Measurements from ENCODE around the gene CNTN5.
"Not testable (repeated sequence)": the region's sequence is repeated elsewhere in the genome, so short reads cannot be mapped to it uniquely, and the experiment has no call there.

Gene CNTN5

GRCh38 chr11:99275521-99275920 lies 254.8 kb downstream of the CNTN5 start:
- H3K27me3 ChIP-seq (ENCODE audit: insufficient read depth, low read length), result no peaks in the 10 kb centered on the region
- H3K9ac ChIP-seq (ENCODE audit: low read depth, low read length), result no peak overlapping the region
- H3K4me3 ChIP-seq (ENCODE audit: low read length), result no peak overlapping the region
- H3K36me3 ChIP-seq (ENCODE audit: insufficient read depth, low read length), result no peaks in the 10 kb centered on the region
- H3K4me1 ChIP-seq (ENCODE audit: insufficient read depth, low read length), result peaks cover 4% of the 10 kb centered on the region
- H3K9me3 ChIP-seq (ENCODE audit: insufficient read depth, low read depth, low read length), result no peaks in the 10 kb centered on the region
- WGBS, result 89% methylated on average over 2 of the region's 2 CpGs
- no peak overlapping the region for H3K27ac ChIP-seq (ENCODE audit: low read depth, low read length)

- Histone ChIP-seq H3K27me3 (ENCODE audit: insufficient read depth, low read length) (no peaks in the 10 kb centered on the region), H3K9me3 (ENCODE audit: insufficient read depth, low read depth, low read length) (no peaks in the 10 kb centered on the region), H3K27ac (ENCODE audit: low read depth, low read length) (no peak overlapping the region), H3K9ac (ENCODE audit: low read depth, low read length) (no peak overlapping the region), H3K4me3 (ENCODE audit: low read length) (no peak overlapping the region), H3K36me3 (ENCODE audit: insufficient read depth, low read length) (no peaks in the 10 kb centered on the region), H3K4me1 (ENCODE audit: insufficient read depth, low read length) (no peaks in the 10 kb centered on the region)
- no CpG with 5 or more reads among the region's 1 CpG for WGBS
Observed at GRCh38 chr11:99277281-99277680, 256.5 kb downstream of the CNTN5 start.

GRCh38 chr11:99279266-99279665 lies 258.5 kb downstream of the CNTN5 start:
- no peaks in the 10 kb centered on the region for H3K36me3 ChIP-seq (ENCODE audit: insufficient read depth, low read length)
- H3K27ac ChIP-seq (ENCODE audit: low read depth, low read length), result no peak overlapping the region
- H3K9ac ChIP-seq (ENCODE audit: low read depth, low read length), result no peak overlapping the region
- H3K4me1 ChIP-seq (ENCODE audit: insufficient read depth, low read length), result no peaks in the 10 kb centered on the region
- H3K4me3 ChIP-seq (ENCODE audit: low read length), result no peak overlapping the region
- no peaks in the 10 kb centered on the region for H3K27me3 ChIP-seq (ENCODE audit: insufficient read depth, low read length)
- H3K9me3 ChIP-seq (ENCODE audit: insufficient read depth, low read depth, low read length), result no peaks in the 10 kb centered on the region

- H3K9me3 ChIP-seq (ENCODE audit: insufficient read depth, low read depth, low read length), result no peaks in the 10 kb centered on the region
- H3K27me3 ChIP-seq (ENCODE audit: insufficient read depth, low read length), result no peaks in the 10 kb centered on the region
- H3K27ac ChIP-seq (ENCODE audit: low read depth, low read length), result no peak overlapping the region
- H3K36me3 ChIP-seq (ENCODE audit: insufficient read depth, low read length), result no peaks in the 10 kb centered on the region
- 100% methylated on average over 1 of the region's 1 CpG for WGBS
- H3K9ac ChIP-seq (ENCODE audit: low read depth, low read length), result no peak overlapping the region
- no peak overlapping the region for H3K4me3 ChIP-seq (ENCODE audit: low read length)
- no peaks in the 10 kb centered on the region for H3K4me1 ChIP-seq (ENCODE audit: insufficient read depth, low read length)
Observed at GRCh38 chr11:99281331-99281730, 260.6 kb downstream of the CNTN5 start.

- H3K9ac ChIP-seq (ENCODE audit: low read depth, low read length); H3K4me1 ChIP-seq (ENCODE audit: insufficient read depth, low read length); H3K27me3 ChIP-seq (ENCODE audit: insufficient read depth, low read length); H3K9me3 ChIP-seq (ENCODE audit: insufficient read depth, low read depth, low read length); H3K4me3 ChIP-seq (ENCODE audit: low read length); H3K27ac ChIP-seq (ENCODE audit: low read depth, low read length); H3K36me3 ChIP-seq (ENCODE audit: insufficient read depth, low read length): not testable (repeated sequence)
- WGBS, result 88% methylated on average over 8 of the region's 8 CpGs
Observed at GRCh38 chr11:99297925-99298324, 277.2 kb downstream of the CNTN5 start.

- H3K27me3 ChIP-seq (ENCODE audit: insufficient read depth, low read length), result no peaks in the 10 kb centered on the region
- H3K27ac ChIP-seq (ENCODE audit: low read depth, low read length), result no peak overlapping the region
- no peaks in the 10 kb centered on the region for H3K4me1 ChIP-seq (ENCODE audit: insufficient read depth, low read length)
- no peak overlapping the region for H3K4me3 ChIP-seq (ENCODE audit: low read length)
- no peak overlapping the region for H3K9ac ChIP-seq (ENCODE audit: low read depth, low read length)
- H3K36me3 ChIP-seq (ENCODE audit: insufficient read depth, low read length), result no peaks in the 10 kb centered on the region
- H3K9me3 ChIP-seq (ENCODE audit: insufficient read depth, low read depth, low read length), result no peaks in the 10 kb centered on the region
- 99% methylated on average over 2 of the region's 3 CpGs for WGBS
Observed at GRCh38 chr11:99307510-99308088, 286.9 kb downstream of the CNTN5 start.

GRCh38 chr11:99311870-99312269 lies 291.1 kb downstream of the CNTN5 start:
- Histone ChIP-seq H3K4me3 (ENCODE audit: low read length) (no peak overlapping the region), H3K36me3 (ENCODE audit: insufficient read depth, low read length) (no peaks in the 10 kb centered on the region), H3K9ac (ENCODE audit: low read depth, low read length) (no peak overlapping the region), H3K27ac (ENCODE audit: low read depth, low read length) (no peak overlapping the region), H3K9me3 (ENCODE audit: insufficient read depth, low read depth, low read length) (no peaks in the 10 kb centered on the region), H3K27me3 (ENCODE audit: insufficient read depth, low read length) (no peaks in the 10 kb centered on the region), H3K4me1 (ENCODE audit: insufficient read depth, low read length) (no peaks in the 10 kb centered on the region)
- WGBS, result no CpG with 5 or more reads among the region's 1 CpG

- H3K4me1 ChIP-seq (ENCODE audit: insufficient read depth, low read length), result no peaks in the 10 kb centered on the region
- H3K27me3 ChIP-seq (ENCODE audit: insufficient read depth, low read length), result no peaks in the 10 kb centered on the region
- no peak overlapping the region for H3K9ac ChIP-seq (ENCODE audit: low read depth, low read length)
- 96% methylated on average over 13 of the region's 13 CpGs for WGBS
- no peaks in the 10 kb centered on the region for H3K9me3 ChIP-seq (ENCODE audit: insufficient read depth, low read depth, low read length)
- no peaks in the 10 kb centered on the region for H3K36me3 ChIP-seq (ENCODE audit: insufficient read depth, low read length)
- no peak overlapping the region for H3K4me3 ChIP-seq (ENCODE audit: low read length)
- no peak overlapping the region for H3K27ac ChIP-seq (ENCODE audit: low read depth, low read length)
Observed at GRCh38 chr11:99316776-99317520, 296.2 kb downstream of the CNTN5 start.

- Histone ChIP-seq H3K36me3 (ENCODE audit: insufficient read depth, low read length) (no peaks in the 10 kb centered on the region), H3K4me3 (ENCODE audit: low read length) (no peak overlapping the region), H3K9me3 (ENCODE audit: insufficient read depth, low read depth, low read length) (no peaks in the 10 kb centered on the region), H3K9ac (ENCODE audit: low read depth, low read length) (no peak overlapping the region), H3K4me1 (ENCODE audit: insufficient read depth, low read length) (0 out of 2 replicates have a peak, but pooled peaks cover 6% of the 10 kb centered on the region), H3K27me3 (ENCODE audit: insufficient read depth, low read length) (no peaks in the 10 kb centered on the region), H3K27ac (ENCODE audit: low read depth, low read length) (no peak overlapping the region)
- WGBS, result 88% methylated on average over 4 of the region's 4 CpGs
Observed at GRCh38 chr11:99320769-99321290, 300.1 kb downstream of the CNTN5 start.

GRCh38 chr11:99325847-99326246 lies 305.1 kb downstream of the CNTN5 start:
- WGBS, result 79% methylated on average over 6 of the region's 8 CpGs
- no peak overlapping the region for H3K27ac ChIP-seq (ENCODE audit: low read depth, low read length)
- H3K4me1 ChIP-seq (ENCODE audit: insufficient read depth, low read length), result peaks cover 14% of the 10 kb centered on the region; the same call in 1 of the 2 replicates
- H3K36me3 ChIP-seq (ENCODE audit: insufficient read depth, low read length), result no peaks in the 10 kb centered on the region
- no peaks in the 10 kb centered on the region for H3K9me3 ChIP-seq (ENCODE audit: insufficient read depth, low read depth, low read length)
- H3K27me3 ChIP-seq (ENCODE audit: insufficient read depth, low read length), result no peaks in the 10 kb centered on the region
- no peak overlapping the region for H3K4me3 ChIP-seq (ENCODE audit: low read length)
- no peak overlapping the region for H3K9ac ChIP-seq (ENCODE audit: low read depth, low read length)

GRCh38 chr11:99327066-99327465 lies 306.3 kb downstream of the CNTN5 start:
- 100% methylated on average over 1 of the region's 1 CpG for WGBS
- Histone ChIP-seq H3K36me3 (ENCODE audit: insufficient read depth, low read length) (no peaks in the 10 kb centered on the region), H3K9ac (ENCODE audit: low read depth, low read length) (no peak overlapping the region), H3K4me3 (ENCODE audit: low read length) (no peak overlapping the region), H3K4me1 (ENCODE audit: insufficient read depth, low read length) (peaks cover 14% of the 10 kb centered on the region; the same call in 1 of the 2 replicates), H3K9me3 (ENCODE audit: insufficient read depth, low read depth, low read length) (no peaks in the 10 kb centered on the region), H3K27ac (ENCODE audit: low read depth, low read length) (no peak overlapping the region), H3K27me3 (ENCODE audit: insufficient read depth, low read length) (no peaks in the 10 kb centered on the region)
